ENCODE data around the gene FBH1. TPM values are rescaled to one million over a fixed set of nuclear protein-coding genes. Genes with fewer than 3 reads are reported as not detected.

FBH1 gene
- total and polyA plus RNA-seq, 10 of the 15 experiments (the other 5 are each of a cell fraction or from before 2014, with no cell fraction given): 6.1 to 67.6 (median 47.2) TPM

- ChIA-PET SMC1A (ENCODE audit: uncharacterized antibody, unreplicated experiment) (no interaction called here), RAD21 (ENCODE audit: unreplicated experiment) (no interaction called here), CTCF (no interaction called here), POLR2A (interaction anchor here (0.6 kb wide), 1 partner anchor 43 kb away, joined by 5 read pairs; no protein-coding TSS in a partner anchor)
- no TSS peak for BruUV-seq (replicated peaks)
- H4K20me1 ChIP-seq (ENCODE audit: control insufficient read depth, insufficient read depth): no peaks in the 10 kb centered on the region
- H2AFZ ChIP-seq (ENCODE audit: control insufficient read depth, low read depth, low read length): no peak overlapping the region
- DNase-seq (ENCODE audit: low read depth, low spot score) (no peak), FAIRE-seq (no peak), ATAC-seq (no peak)
- 90% methylated on average over 12 of the region's 12 CpGs for WGBS (ENCODE audit: insufficient coverage, insufficient replicate concordance, low lambda C conversion rate, missing lambda C conversion rate)
- no peaks in the 10 kb centered on the region for H3K27me3 ChIP-seq (replicated peaks in 1 of 2; ENCODE audit: control insufficient read depth in 2 of 2, insufficient read depth in 2 of 2, low read length in 1 of 2)
- no peak for TF ChIP-seq CTCF (IDR thresholded peaks at IDR 0.05 in 2 of 3, conservative IDR thresholded peaks at IDR 0.05 in 1 of 3; ENCODE audit: control insufficient read depth in 2 of 3, extremely low read depth in 1 of 3, insufficient read depth in 1 of 3, low read depth in 3 of 3, low read length in 3 of 3)
- no peak for TF ChIP-seq RCOR1 (conservative IDR thresholded peaks at IDR 0.05; ENCODE audit: low read depth, low read length)
- no peak for TF ChIP-seq NFYB (IDR thresholded peaks at IDR 0.05; ENCODE audit: insufficient read depth, low read depth, low read length)
- no peak for TF ChIP-seq NFYA (IDR thresholded peaks at IDR 0.05; ENCODE audit: borderline replicate concordance, low read depth, low read length)
- TF ChIP-seq STAT3 (IDR thresholded peaks at IDR 0.05; ENCODE audit: low read depth, low read length): no peak
- no peak for TF ChIP-seq POLR2A (IDR thresholded peaks at IDR 0.05; ENCODE audit: low read depth, low read length)
- TF ChIP-seq FOXM1 (IDR thresholded peaks at IDR 0.05; ENCODE audit: low read depth, low read length): no peak
- no peak for TF ChIP-seq ZNF207 (IDR thresholded peaks at IDR 0.05; ENCODE audit: borderline replicate concordance)
- no peak for TF ChIP-seq IRF3 (IDR thresholded peaks at IDR 0.05)
- no peak for TF ChIP-seq RELB (IDR thresholded peaks at IDR 0.05; ENCODE audit: low read depth)
- TF ChIP-seq KDM1A (IDR thresholded peaks at IDR 0.05; ENCODE audit: borderline replicate concordance): no peak
- no peak for TF ChIP-seq GABPA (IDR thresholded peaks at IDR 0.05; ENCODE audit: low read depth)
- no peak for TF ChIP-seq SMC3 (IDR thresholded peaks at IDR 0.05; ENCODE audit: borderline replicate concordance, low read length)
- TF ChIP-seq BRCA1 (IDR thresholded peaks at IDR 0.05; ENCODE audit: low read depth, low read length): no peak
- no peak for TF ChIP-seq BCL11A (IDR thresholded peaks at IDR 0.05; ENCODE audit: low read depth, low read length)
- in situ Hi-C loops (cut with MboI): no loop called here
- H3K4me2 ChIP-seq (ENCODE audit: control insufficient read depth, insufficient read depth): no peak overlapping the region
- no peaks in the 10 kb centered on the region; the same call in 1 of the 3 replicates for H3K9me3 ChIP-seq (replicated peaks; ENCODE audit: control insufficient read depth, insufficient read depth, low read length)
- no peak overlapping the region for H3K4me3 ChIP-seq
- no peak overlapping the region for H3K27ac ChIP-seq (ENCODE audit: control insufficient read depth, insufficient read depth)
- peaks cover 8 to 23% of the 10 kb centered on the region in 2 experiments for H3K36me3 ChIP-seq (ENCODE audit: control insufficient read depth in 2 of 2, insufficient read depth in 2 of 2, low read length in 1 of 2)
- no peaks in the 10 kb centered on the region for H3K4me1 ChIP-seq (ENCODE audit: control insufficient read depth, insufficient read depth, low read length)
- no peaks in the 10 kb centered on the region for H3K79me2 ChIP-seq (ENCODE audit: control insufficient read depth, insufficient read depth, low read length)
- H3K9ac ChIP-seq (ENCODE audit: control insufficient read depth, insufficient read depth, low read length): no peak overlapping the region
- intact Hi-C loops (cut with micrococcal nuclease; ENCODE audit: unreplicated experiment): no loop called here
Measured at GRCh38 chr10:5938291-5938690, 48.2 kb downstream of the FBH1 start.

All from GM12878 (cell line).